ENCODE measurements around the gene HEATR1.

HEATR1 gene

GRCh38 chr1:236540813-236541465, 63.4 kb downstream of the HEATR1 start:
- DNase-seq: no peak

GRCh38 chr1:236536540-236536939, 67.8 kb downstream of the HEATR1 start:
- peak; percentile 72 for DNase-seq

- peak; percentile 97 for DNase-seq
Observed at GRCh38 chr1:236535662-236536161, 68.6 kb downstream of the HEATR1 start.

- DNase-seq: no peak
Observed at GRCh38 chr1:236535190-236535589, 69.1 kb downstream of the HEATR1 start.

- no peak for DNase-seq
Observed at GRCh38 chr1:236534151-236534651, 70.1 kb downstream of the HEATR1 start.

GRCh38 chr1:236532850-236533249, 71.5 kb downstream of the HEATR1 start:
- DNase-seq: no peak

GRCh38 chr1:236530959-236531358, 73.4 kb downstream of the HEATR1 start:
- no peak for DNase-seq

GRCh38 chr1:236530286-236530685, 74.0 kb downstream of the HEATR1 start:
- no peak for DNase-seq

- no peak for DNase-seq
Observed at GRCh38 chr1:236526079-236526478, 78.2 kb downstream of the HEATR1 start.

- no peak for DNase-seq
Observed at GRCh38 chr1:236524895-236525184, 79.5 kb downstream of the HEATR1 start.

GRCh38 chr1:236524142-236524894, 80.0 kb downstream of the HEATR1 start:
- peak; percentile 68 for DNase-seq

GRCh38 chr1:236523704-236524141, 80.6 kb downstream of the HEATR1 start, which contains the start of gene LGALS8:
Gene LGALS8 (plus strand): TSS chr1:236523982. CDS start chr1:236526071, 2,089 bp downstream.
- DNase-seq: peak; percentile 85

- DNase-seq: peak; percentile 68
Observed at GRCh38 chr1:236522937-236523703, 81.2 kb downstream of the HEATR1 start.

GRCh38 chr1:236520445-236521005, 83.8 kb downstream of the HEATR1 start:
- no peak for DNase-seq

GRCh38 chr1:236518322-236518721, 86.0 kb downstream of the HEATR1 start:
- no peak for DNase-seq

GRCh38 chr1:236516929-236517704, 87.2 kb downstream of the HEATR1 start:
- DNase-seq: peak; percentile 41

- peak; percentile 75 for DNase-seq
Observed at GRCh38 chr1:236515443-236515958, 88.8 kb downstream of the HEATR1 start.

- peak; percentile 74 for DNase-seq
Observed at GRCh38 chr1:236514703-236515442, 89.4 kb downstream of the HEATR1 start.

- no peak for DNase-seq
Observed at GRCh38 chr1:236511735-236512418, 92.4 kb downstream of the HEATR1 start.

- peak; percentile 19 for DNase-seq
Observed at GRCh38 chr1:236509647-236510401, 94.5 kb downstream of the HEATR1 start.

All from NCI-H146 (cell line).